Activated CD4-positive, alpha-beta T cell treated with anti-CD3 and anti-CD28 coated beads, Interleukin-2, amount 10 ng/mL, durations not matched to agents 7 days and 5 days (primary cell): ENCODE results near the gene NFATC2. TPM values are rescaled to one million over a fixed set of nuclear protein-coding genes. Genes with fewer than 3 reads are reported as not detected.

Experiments used
- CTCF ChIA-PET: fragments of 350-600 bp; sonication (Branson Sonifier 250); formaldehyde crosslinking; loops from one replicate; lab custom pipeline; 2021; ENCODE audit warnings: antibody characterized with exemption; lab: Charles Lee
- POLR2A ChIA-PET: fragments of 350-600 bp; sonication (Branson Sonifier 250); formaldehyde crosslinking; loops from one replicate; lab custom pipeline; 2021; ENCODE audit warnings: antibody characterized with exemption; lab: Charles Lee
- DNase-seq: peaks from one replicate; pipeline ENCODE4 v3.0.0-alpha.2; 2020
- H3K27ac Mint-ChIP-seq: one replicate; pipeline ENCODE4 v1.8.0; 2021; ENCODE audit warnings: mild to moderate bottlenecking, moderate library complexity, mixed read lengths
- H3K27me3 Mint-ChIP-seq: one replicate; pipeline ENCODE4 v1.8.0; 2021; ENCODE audit warnings: mixed read lengths
- H3K36me3 Mint-ChIP-seq: one replicate; pipeline ENCODE4 v1.8.0; 2021; ENCODE audit warnings: low read depth, mixed read lengths
- H3K4me1 Mint-ChIP-seq: one replicate; pipeline ENCODE4 v1.8.0; 2021; ENCODE audit warnings: mixed read lengths
- H3K4me3 Mint-ChIP-seq: one replicate; pipeline ENCODE4 v1.8.0; 2021; ENCODE audit warnings: mild to moderate bottlenecking, moderate library complexity, mixed read lengths
- H3K9me3 Mint-ChIP-seq: one replicate; pipeline ENCODE4 v1.8.0; 2021; ENCODE audit warnings: mixed read lengths
- total RNA-seq, 2 experiments: library from RNA; stranded (reverse); gene quantifications; one replicate each; pipeline ENCODE4 v1.2.3, GENCODE V29; 2021

The NFATC2 gene
- total RNA-seq, 2 experiments from 2014 or later, result 62.0 to 68.8 TPM

DNA sequence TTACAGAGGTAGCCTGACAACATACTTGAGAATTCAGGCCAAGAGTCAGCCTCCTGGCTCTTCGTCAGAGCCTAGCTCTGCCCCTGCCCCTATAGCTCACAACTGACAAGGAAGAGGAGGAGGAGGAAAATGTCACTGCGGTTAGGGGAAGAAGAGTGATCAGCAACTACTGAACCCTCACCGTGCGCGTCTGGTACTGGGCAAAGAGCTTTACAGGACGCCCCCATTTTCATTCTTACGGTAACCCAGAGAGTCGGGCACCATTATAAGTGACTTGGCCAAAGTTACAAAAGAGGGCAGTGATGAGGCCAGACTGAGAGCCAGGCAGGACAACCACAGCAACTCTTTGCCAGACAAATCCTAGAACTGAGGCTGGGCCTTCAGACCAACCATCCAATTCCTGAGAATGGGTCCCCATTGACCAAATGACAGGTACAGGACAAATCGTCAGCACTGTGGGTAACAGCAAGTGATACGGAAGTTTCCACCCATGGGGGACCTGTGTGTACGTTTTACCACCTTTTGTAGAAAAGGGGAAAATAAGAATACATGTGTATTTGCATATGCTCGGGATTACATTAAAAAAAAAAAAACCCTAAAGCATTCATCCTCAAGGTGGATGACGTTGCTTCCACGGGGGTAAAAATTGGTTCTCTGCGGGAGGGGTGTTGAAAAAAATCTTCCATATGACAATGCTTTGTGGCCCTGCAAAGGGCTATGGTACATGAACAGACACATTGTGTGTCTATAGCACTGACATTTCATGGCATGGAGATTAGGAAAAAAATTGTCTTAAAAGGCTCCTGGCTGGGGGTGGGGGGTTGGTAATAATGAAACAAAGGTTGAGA is 118.0 kb downstream of the NFATC2 start:
- no peak overlapping the region for H3K4me3 Mint-ChIP-seq
- H3K9me3 Mint-ChIP-seq, result no peaks in the 10 kb centered on the region
- no peaks in the 10 kb centered on the region for H3K27me3 Mint-ChIP-seq
- POLR2A ChIA-PET, result no interaction called here
- CTCF ChIA-PET, result interaction anchor here (0.6 to 1.7 kb wide), 3 partner anchors 10 to 16 kb away, joined by 3 to 8 read pairs (median 3); no protein-coding TSS in a partner anchor
- DNase-seq, result no peak
- peaks cover 66% of the 10 kb centered on the region for H3K36me3 Mint-ChIP-seq
- H3K4me1 Mint-ChIP-seq, result peaks cover 69% of the 10 kb centered on the region
- H3K27ac Mint-ChIP-seq, result peak overlapping the region; percentile 61

DNA sequence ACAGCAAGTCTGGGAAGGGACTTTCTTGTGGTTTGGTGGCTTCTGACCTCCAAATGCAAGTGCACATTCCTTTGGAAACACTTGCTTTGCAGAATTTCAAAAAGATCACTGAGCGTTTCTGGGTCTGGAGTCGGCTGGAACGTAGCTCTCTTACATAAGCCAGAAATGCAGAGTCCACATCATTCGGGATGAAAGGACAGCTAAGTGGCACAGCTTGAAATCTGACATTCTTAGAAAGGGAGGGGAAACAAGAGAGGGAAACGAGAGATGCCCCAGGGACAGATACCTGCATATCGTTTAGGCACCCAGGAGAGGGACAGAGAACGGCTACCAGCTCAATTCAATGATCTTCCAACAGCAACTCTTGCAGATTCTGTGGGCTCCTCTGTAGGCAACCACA is 118.7 kb downstream of the NFATC2 start:
- no peaks in the 10 kb centered on the region for H3K9me3 Mint-ChIP-seq
- peaks cover 71% of the 10 kb centered on the region for H3K36me3 Mint-ChIP-seq
- peak overlapping the region; percentile 61 for H3K27ac Mint-ChIP-seq
- CTCF ChIA-PET, result interaction anchor here (0.6 to 1.7 kb wide), 4 partner anchors 10 to 118 kb away, joined by 3 to 8 read pairs (median 3); no protein-coding TSS in a partner anchor
- no peak overlapping the region for H3K4me3 Mint-ChIP-seq
- H3K4me1 Mint-ChIP-seq, result peaks cover 73% of the 10 kb centered on the region
- POLR2A ChIA-PET, result no interaction called here
- no peaks in the 10 kb centered on the region for H3K27me3 Mint-ChIP-seq
- no peak for DNase-seq

DNA sequence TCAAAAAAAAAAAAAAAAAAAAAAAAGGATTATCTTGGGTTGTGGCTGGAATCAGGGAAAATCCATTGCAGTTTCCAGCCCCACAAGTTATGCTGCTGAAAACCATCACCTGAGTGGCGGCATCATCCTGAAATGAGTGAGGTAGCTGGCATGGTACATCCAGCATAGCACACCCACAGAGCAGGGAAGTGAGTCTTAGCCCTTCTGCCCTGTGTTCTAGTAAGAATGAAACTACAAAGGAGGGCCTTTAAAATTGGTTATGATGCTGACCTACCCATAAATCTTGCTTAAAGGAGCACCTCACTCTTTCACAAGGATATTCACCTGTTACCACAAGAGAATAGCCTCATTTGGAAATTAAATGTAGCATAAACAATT is 119.2 kb downstream of the NFATC2 start:
- H3K4me3 Mint-ChIP-seq, result no peak overlapping the region
- ChIA-PET CTCF (interaction anchor here (0.9 to 1.7 kb wide), 4 partner anchors 9 to 118 kb away, joined by 3 to 8 read pairs (median 3); no protein-coding TSS in a partner anchor), POLR2A (no interaction called here)
- H3K27ac Mint-ChIP-seq, result peak overlapping the region; percentile 61
- peaks cover 70% of the 10 kb centered on the region for H3K36me3 Mint-ChIP-seq
- DNase-seq, result no peak
- H3K27me3 Mint-ChIP-seq, result no peaks in the 10 kb centered on the region
- H3K4me1 Mint-ChIP-seq, result peaks cover 70% of the 10 kb centered on the region
- no peaks in the 10 kb centered on the region for H3K9me3 Mint-ChIP-seq

DNA sequence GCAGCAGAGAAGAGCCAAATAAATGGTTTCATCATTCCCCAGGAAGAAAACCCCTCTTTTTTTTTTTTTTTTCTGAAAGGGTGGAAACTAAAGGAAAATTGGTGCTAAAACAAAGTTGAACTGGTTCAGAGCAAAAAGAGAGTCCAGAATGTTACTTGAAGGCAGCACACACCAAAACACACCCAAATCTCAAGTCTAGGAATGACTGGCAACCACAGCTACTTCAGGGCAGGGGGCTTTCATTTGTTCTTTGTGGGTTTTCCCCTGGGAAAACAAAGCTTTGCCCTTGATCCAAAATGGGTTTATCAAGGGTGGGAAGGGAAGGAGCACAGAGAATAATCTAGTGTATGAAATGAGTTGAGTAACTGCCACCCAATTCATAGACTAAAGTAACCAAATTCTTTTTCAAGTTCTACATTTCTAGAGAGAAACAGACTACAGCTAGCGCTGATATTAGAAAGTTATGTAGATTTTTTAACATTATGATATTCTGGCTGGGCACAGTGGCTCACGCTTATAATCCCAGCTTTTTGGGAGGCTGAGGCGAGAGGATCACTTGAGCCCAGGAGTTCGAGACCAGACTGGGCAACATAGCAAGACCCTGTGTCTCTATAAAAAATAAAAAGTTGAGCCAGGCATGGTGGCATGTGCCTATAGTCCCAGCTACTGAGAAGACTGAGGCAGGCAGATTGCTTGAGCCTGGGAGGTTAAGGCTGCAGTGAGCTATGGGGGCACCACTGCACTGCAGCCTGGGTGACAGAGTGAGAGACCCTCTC is 119.8 kb downstream of the NFATC2 start:
- DNase-seq, result no peak
- H3K4me1 Mint-ChIP-seq, result peaks cover 69% of the 10 kb centered on the region
- CTCF ChIA-PET, result interaction anchor here (1.1 to 1.7 kb wide), 2 partner anchors 9 to 28 kb away, joined by 3 to 8 read pairs; no protein-coding TSS in a partner anchor
- H3K4me3 Mint-ChIP-seq, result no peak overlapping the region
- H3K9me3 Mint-ChIP-seq, result no peaks in the 10 kb centered on the region
- H3K36me3 Mint-ChIP-seq, result peaks cover 64% of the 10 kb centered on the region
- H3K27me3 Mint-ChIP-seq, result no peaks in the 10 kb centered on the region
- no peak overlapping the region for H3K27ac Mint-ChIP-seq
- POLR2A ChIA-PET, result no interaction called here

DNA sequence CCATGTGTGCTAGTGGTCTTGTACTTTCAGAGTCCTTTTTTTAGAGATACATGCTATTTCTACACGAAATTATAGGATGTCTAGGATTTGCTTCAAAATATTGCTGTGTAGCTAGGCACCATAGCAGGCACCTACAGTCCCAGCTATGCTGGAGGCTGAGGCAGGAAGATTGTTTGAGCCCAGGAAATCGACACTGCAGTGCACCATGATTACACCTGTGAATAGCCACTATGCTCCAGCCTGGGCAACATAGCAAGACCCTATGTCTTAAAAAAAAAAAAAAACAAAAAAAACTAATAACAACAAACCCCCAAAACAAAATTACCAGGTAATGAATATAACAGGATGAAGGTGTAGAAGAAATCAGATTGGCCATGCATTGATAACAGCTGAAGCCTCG is 121.7 kb downstream of the NFATC2 start:
- Mint-ChIP-seq H3K27me3 (no peaks in the 10 kb centered on the region), H3K27ac (no peak overlapping the region), H3K4me1 (peaks cover 73% of the 10 kb centered on the region), H3K4me3 (no peak overlapping the region), H3K36me3 (peaks cover 63% of the 10 kb centered on the region), H3K9me3 (no peaks in the 10 kb centered on the region)
- DNase-seq, result no peak
- ChIA-PET POLR2A (no interaction called here), CTCF (no interaction called here)

DNA sequence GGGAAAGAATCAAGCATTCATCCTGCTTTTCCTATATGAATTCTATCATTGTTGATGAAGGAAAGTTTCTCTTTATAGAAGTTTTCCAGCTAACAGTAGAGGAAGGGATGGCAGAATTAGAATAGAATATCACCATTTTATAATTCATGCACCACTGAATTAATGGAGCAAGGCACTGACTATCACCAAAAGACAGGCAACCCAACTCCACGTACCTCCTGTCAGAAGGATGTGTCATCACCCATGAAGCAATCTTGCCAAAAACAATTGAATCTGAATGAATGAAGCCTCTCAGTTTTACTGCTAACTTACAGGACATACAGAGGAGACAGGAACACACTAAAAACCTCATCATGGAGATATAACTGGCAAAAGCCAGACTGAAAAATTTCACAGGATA is 122.4 kb downstream of the NFATC2 start:
- H3K27me3 Mint-ChIP-seq, result no peaks in the 10 kb centered on the region
- POLR2A ChIA-PET, result no interaction called here
- no peaks in the 10 kb centered on the region for H3K9me3 Mint-ChIP-seq
- no peak overlapping the region for H3K4me3 Mint-ChIP-seq
- peaks cover 67% of the 10 kb centered on the region for H3K36me3 Mint-ChIP-seq
- peak overlapping the region; percentile 76 for H3K27ac Mint-ChIP-seq
- H3K4me1 Mint-ChIP-seq, result peaks cover 76% of the 10 kb centered on the region
- CTCF ChIA-PET, result no interaction called here
- DNase-seq, result no peak

DNA sequence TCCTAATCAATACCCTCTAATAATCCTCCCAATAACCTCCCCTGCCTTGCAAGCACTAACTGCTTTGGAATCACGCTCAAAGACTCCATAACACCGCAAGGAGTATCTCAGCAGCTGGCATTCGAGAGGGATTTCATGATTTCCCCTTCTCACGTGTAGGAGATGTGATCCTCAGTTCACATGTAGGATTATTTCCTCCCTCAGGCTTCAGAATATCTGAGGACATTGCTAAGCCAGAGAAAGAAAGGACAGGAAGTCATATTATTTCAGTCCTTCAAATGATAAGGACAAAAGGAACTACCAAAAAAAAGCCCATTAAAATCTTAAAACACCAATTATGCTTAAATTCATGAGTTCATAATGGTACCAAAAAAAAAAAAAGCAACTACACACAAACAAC is 122.9 kb downstream of the NFATC2 start:
- peaks cover 64% of the 10 kb centered on the region for H3K36me3 Mint-ChIP-seq
- no peaks in the 10 kb centered on the region for H3K9me3 Mint-ChIP-seq
- DNase-seq, result no peak
- no peaks in the 10 kb centered on the region for H3K27me3 Mint-ChIP-seq
- H3K4me3 Mint-ChIP-seq, result no peak overlapping the region
- H3K4me1 Mint-ChIP-seq, result peaks cover 77% of the 10 kb centered on the region
- CTCF ChIA-PET, result interaction anchor here (0.6 kb wide), 1 partner anchor 574 kb away, joined by 4 read pairs; no protein-coding TSS in a partner anchor
- POLR2A ChIA-PET, result no interaction called here
- H3K27ac Mint-ChIP-seq, result peak overlapping the region; percentile 52

DNA sequence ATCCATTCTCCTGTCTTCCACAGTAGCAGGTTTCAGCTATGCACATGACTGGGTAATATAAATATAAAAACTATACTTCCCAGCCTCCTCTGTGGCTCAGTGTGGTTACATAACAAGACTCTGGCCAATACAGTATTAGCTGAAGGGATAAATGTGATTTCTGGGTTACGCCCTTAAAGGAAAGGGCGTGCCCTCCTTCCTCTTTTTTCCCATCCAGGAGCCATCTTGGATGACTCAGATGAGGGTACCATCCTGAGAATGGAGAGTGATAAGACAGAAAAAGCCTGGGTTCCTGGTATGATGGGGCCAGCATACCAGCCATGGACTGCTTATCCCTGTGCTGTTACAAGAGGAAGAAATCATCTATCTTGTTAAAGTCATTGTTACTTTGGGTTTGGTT is 123.3 kb downstream of the NFATC2 start:
- H3K4me3 Mint-ChIP-seq, result no peak overlapping the region
- ChIA-PET CTCF (interaction anchor here (0.6 to 2.6 kb wide), 2 partner anchors 12 to 574 kb away, joined by 4 to 8 read pairs; no protein-coding TSS in a partner anchor), POLR2A (no interaction called here)
- H3K27me3 Mint-ChIP-seq, result no peaks in the 10 kb centered on the region
- peaks cover 60% of the 10 kb centered on the region for H3K36me3 Mint-ChIP-seq
- H3K27ac Mint-ChIP-seq, result peak overlapping the region; percentile 52
- no peaks in the 10 kb centered on the region for H3K9me3 Mint-ChIP-seq
- H3K4me1 Mint-ChIP-seq, result peaks cover 76% of the 10 kb centered on the region
- no peak for DNase-seq

DNA sequence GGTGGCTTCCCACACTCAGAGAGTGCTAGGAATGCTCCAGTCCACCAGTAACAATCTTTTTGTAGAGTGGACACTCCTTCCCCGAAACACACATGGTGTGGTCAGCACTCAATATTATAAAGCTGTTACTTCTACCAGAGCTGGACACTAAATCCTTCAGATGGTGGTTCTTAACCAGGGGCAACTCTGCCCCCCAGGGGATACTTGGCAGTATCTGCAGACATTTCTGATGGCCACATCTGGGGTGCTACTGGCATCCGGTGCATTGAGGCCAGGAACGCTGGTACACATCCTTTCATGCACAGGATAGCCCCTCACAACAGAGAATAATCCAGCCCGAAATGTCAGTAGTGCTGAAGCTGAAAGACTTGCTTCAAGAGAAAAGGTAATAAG is 124.4 kb downstream of the NFATC2 start:
- CTCF ChIA-PET, result interaction anchor here (1.1 to 2.6 kb wide), 5 partner anchors 8 to 123 kb away, joined by 3 to 9 read pairs (median 6); no protein-coding TSS in a partner anchor
- no peak for DNase-seq
- peaks cover 74% of the 10 kb centered on the region for H3K4me1 Mint-ChIP-seq
- H3K27me3 Mint-ChIP-seq, result no peaks in the 10 kb centered on the region
- no peaks in the 10 kb centered on the region for H3K9me3 Mint-ChIP-seq
- no peak overlapping the region for H3K4me3 Mint-ChIP-seq
- peaks cover 59% of the 10 kb centered on the region for H3K36me3 Mint-ChIP-seq
- peak overlapping the region; percentile 62 for H3K27ac Mint-ChIP-seq
- POLR2A ChIA-PET, result no interaction called here

DNA sequence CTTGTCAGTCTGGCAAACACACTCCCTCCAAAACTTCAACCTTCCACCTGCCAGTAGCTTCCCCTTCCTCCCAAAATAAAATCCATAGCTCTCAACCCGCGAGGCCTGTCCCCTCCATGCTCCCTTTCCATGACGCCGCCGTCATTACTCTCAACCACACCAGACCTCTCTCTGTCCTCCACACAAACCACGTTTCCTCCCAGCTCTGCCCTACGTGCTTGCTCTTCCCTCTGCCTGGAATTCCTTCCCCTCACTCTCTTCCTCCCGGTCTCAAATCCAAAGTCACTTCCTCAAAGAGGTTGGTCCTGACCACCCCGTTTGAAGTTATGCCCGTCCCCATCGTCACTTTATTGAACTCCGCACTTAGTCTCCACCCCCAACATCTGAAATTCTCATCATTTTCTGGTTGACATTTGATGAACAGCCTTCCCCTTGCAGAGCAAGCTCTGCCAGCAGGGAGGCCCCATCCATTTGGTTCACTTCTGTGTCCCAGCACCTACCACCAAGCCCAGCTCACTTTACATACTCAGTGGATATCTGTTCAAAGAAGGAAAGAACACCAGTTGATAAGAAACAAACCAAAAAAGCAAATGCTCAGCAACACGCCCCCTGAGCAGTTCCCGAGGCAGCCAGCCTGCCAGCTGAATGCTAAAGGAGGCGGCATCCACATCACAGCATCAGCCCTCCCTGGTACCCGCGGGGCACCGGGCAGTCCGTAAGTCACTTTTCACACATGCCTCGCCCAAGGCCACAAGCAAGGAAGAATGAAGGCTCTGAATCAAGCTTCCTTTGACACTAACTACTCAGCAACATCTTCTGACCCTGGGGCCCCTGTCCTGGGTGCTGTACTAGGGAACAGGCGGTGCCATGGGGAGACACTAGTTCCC is 125.0 kb downstream of the NFATC2 start:
- no peak for DNase-seq
- H3K9me3 Mint-ChIP-seq, result no peaks in the 10 kb centered on the region
- no peaks in the 10 kb centered on the region for H3K27me3 Mint-ChIP-seq
- POLR2A ChIA-PET, result no interaction called here
- no peak overlapping the region for H3K4me3 Mint-ChIP-seq
- CTCF ChIA-PET, result interaction anchor here (0.7 to 2.6 kb wide), 8 partner anchors 9 to 177 kb away, joined by 3 to 9 read pairs (median 5); no protein-coding TSS in a partner anchor
- H3K27ac Mint-ChIP-seq, result peak overlapping the region; percentile 62
- peaks cover 79% of the 10 kb centered on the region for H3K4me1 Mint-ChIP-seq
- peaks cover 59% of the 10 kb centered on the region for H3K36me3 Mint-ChIP-seq

DNA sequence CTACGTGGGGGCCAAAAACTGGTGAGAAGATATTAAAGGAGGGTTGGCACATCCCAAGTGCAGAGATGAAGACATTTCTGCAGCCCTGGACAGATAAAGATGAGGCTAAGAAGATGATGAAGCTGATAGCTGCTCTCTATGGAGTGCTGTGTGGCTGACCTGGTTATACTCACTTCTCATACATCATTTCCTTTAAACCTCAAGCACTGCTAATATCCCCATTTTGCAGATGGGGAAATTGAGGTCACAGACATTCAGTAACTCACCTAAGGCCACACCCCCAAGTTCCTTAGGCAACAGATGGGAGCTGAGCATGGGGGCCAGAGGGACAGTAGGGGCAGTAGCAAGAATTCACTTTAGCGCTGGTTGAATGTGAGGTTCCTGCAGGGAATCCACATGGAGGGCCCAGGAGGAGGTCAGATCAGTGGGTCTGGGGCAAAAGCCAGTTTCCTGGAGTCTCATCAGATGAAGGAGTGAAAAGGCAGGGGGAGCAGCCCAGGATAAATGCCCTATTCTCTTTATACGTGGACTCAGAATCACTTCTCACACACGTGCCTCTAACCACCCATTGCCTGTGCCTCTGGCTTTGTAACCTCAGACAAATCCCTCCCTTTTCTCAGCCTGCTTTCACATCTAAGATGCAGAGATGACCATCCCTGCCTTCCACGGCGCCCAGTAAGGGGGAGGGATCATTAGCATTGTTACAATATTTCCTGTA is 125.8 kb downstream of the NFATC2 start:
- DNase-seq, result no peak
- Mint-ChIP-seq H3K27me3 (no peaks in the 10 kb centered on the region), H3K4me1 (peaks cover 82% of the 10 kb centered on the region), H3K9me3 (no peaks in the 10 kb centered on the region), H3K36me3 (peaks cover 57% of the 10 kb centered on the region), H3K4me3 (no peak overlapping the region), H3K27ac (peak overlapping the region; percentile 81)
- CTCF ChIA-PET, result interaction anchor here (0.7 to 2.6 kb wide), 5 partner anchors 10 to 178 kb away, joined by 3 to 8 read pairs (median 5); no protein-coding TSS in a partner anchor
- POLR2A ChIA-PET, result no interaction called here
